ENCODE measurements around the gene TXNDC16. TPM values are rescaled to one million over a fixed set of nuclear protein-coding genes. Genes with fewer than 3 reads are reported as not detected.

The TXNDC16 gene
- total and polyA plus RNA-seq, 9 of the 15 experiments (the other 6 are each of a cell fraction or from before 2014, with no cell fraction given), result 1.8 to 6.2 (median 4.9) TPM

DNA sequence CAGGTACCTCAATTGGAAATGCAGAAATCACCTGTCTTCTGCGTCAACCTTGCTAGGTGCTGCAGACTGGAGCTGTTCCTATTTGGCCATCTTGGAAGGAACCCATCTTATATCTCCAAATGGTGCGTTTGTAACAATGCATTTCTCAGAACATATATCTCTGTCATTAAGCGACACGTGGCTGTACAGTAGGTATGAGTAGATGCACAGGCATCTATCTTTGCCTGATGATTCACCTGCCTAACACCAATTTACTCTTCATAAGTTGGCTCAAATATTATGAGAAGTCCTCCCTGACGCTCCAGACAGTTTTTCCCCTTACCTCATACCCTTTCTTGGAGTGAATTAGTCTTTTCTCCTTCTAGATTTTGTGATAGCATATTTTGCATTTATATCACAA is 44.6 kb upstream of the TXNDC16 start:
- Histone ChIP-seq H2AFZ (ENCODE audit: low read depth, low read length) (no peak overlapping the region), H3K9ac (ENCODE audit: insufficient read depth in 1 of 2, low read depth in 2 of 2, low read length in 2 of 2) (no peak overlapping the region), H3K9me3 (replicated peaks; ENCODE audit: control insufficient read depth, insufficient read depth, low read depth, low read length) (no peaks in the 10 kb centered on the region), H4K20me1 (replicated peaks; ENCODE audit: control insufficient read depth, insufficient read depth, low read length) (no peaks in the 10 kb centered on the region), H3K27me3 (ENCODE audit: control insufficient read depth in 2 of 2, insufficient read depth in 2 of 2, low read length in 2 of 2) (peaks cover 0 to 8% of the 10 kb centered on the region in 2 experiments; a peak in 1 of 5 replicates), H3K79me2 (ENCODE audit: control insufficient read depth, insufficient read depth, low read length) (no peaks in the 10 kb centered on the region), H3K27ac (ENCODE audit: extremely low read depth, low read depth, low read length) (no peak overlapping the region), H3K9me1 (ENCODE audit: control insufficient read depth, insufficient read depth, low read length) (no peaks in the 10 kb centered on the region), H3K4me3 (no peak overlapping the region), H3K4me2 (ENCODE audit: insufficient read depth, low read length) (no peak overlapping the region), H3K4me1 (replicated peaks in 1 of 2; ENCODE audit: control insufficient read depth in 2 of 2, insufficient read depth in 2 of 2, low read length in 2 of 2) (no peaks in the 10 kb centered on the region), H3K36me3 (ENCODE audit: control insufficient read depth, insufficient read depth, low read length) (no peaks in the 10 kb centered on the region)
- ATAC-seq (no peak), DNase-seq (ENCODE audit: extremely low read depth in 1 of 4, low spot score in 3 of 4) (no peak), FAIRE-seq (no peak)
- WGBS (ENCODE audit: insufficient coverage, low coverage, missing lambda C conversion rate), result 2% methylated on average over 5 of the region's 5 CpGs
- no TSS peak for BruUV-seq (replicated peaks)
- CTCF ChIA-PET (ENCODE audit: low intra/inter-chr PET ratio), result no interaction called here
- intact Hi-C loops (cut with micrococcal nuclease) (no loop called here), in situ Hi-C loops (cut with MboI) (no loop called here)
- POLR2A ChIA-PET, result no interaction called here
- TF ChIP-seq U2AF2 (optimal IDR thresholded peaks at IDR 0.05; ENCODE audit: low read depth, low read length) (no peak), NR2F6 (CRISPR knock-in tag; IDR thresholded peaks at IDR 0.05) (no peak), MYC (IDR thresholded peaks at IDR 0.05; ENCODE audit: low read depth, low read length) (no peak), MYC (CRISPR knock-in tag; IDR thresholded peaks at IDR 0.05; ENCODE audit: borderline replicate concordance, low read depth) (no peak), NCOA2 (IDR thresholded peaks at IDR 0.05; ENCODE audit: partially characterized antibody in 2 of 2) (no peak), RBM14 (IDR thresholded peaks at IDR 0.05; ENCODE audit: borderline replicate concordance, insufficient read depth, low read depth, low read length) (no peak)
- TF ChIP-seq, protein P1, sequence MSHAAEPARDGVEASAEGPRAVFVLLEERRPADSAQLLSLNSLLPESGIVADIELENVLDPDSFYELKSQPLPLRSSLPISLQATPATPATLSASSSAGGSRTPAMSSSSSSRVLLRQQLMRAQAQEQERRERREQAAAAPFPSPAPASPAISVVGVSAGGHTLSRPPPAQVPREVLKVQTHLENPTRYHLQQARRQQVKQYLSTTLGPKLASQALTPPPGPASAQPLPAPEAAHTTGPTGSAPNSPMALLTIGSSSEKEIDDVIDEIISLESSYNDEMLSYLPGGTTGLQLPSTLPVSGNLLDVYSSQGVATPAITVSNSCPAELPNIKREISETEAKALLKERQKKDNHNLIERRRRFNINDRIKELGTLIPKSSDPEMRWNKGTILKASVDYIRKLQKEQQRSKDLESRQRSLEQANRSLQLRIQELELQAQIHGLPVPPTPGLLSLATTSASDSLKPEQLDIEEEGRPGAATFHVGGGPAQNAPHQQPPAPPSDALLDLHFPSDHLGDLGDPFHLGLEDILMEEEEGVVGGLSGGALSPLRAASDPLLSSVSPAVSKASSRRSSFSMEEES (CRISPR knock-in tag; IDR thresholded peaks at IDR 0.05), result no peak

All from K562 (cell line).